HG03432 (cell line): ENCODE data around the gene MAB21L3.
A peak's percentile ranks its signal among the peaks of the same experiment; 100 is the strongest.

Experiments
- ATAC-seq: cut with Tn5 transposase; IDR thresholded peaks from one replicate; pipeline ENCODE4 v1.9.1; 2021; ENCODE audit warnings: mild to moderate bottlenecking, moderate library complexity; ENCODE audit not compliant: unreplicated experiment

Gene MAB21L3

GRCh38 chr1:116164150-116164549, 53.0 kb downstream of the MAB21L3 start:
- no peak for ATAC-seq

DNA sequence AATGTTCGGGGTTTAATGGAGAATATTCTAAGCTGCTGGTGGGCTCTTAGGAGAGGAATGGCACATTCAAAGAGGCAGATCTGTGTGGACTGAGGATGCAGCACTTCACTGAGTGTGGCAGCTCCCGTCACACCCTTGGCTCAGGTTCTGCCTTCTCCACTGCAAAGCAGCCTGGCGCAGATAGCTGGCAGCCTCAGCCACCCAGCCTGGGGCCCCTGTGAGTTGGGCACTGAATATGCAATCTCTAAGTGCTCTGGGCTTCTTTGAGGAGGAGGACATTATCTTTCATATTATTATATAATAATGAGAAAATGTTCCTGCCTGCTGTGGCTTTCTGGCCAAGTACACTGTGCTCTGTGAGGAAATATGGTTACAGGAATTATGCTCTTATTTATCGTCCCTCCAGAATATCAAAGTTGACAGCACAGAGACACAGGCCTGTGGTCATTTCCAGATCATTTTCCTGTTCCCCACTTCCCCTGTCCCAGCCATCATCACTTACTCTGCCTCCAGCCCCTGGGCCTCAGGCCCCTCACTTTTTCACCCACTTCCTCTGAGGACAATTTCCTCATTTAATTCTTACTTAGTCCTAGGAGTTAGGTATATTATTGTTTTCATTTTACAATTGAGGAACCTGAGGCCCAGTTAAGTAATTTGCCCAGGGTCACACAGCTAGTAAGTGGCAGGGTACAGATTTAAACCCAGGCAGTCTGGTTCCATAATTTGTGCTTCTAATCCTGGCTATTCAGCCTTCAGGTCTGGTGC, 53.6 kb downstream of the MAB21L3 start:
- no peak for ATAC-seq

DNA sequence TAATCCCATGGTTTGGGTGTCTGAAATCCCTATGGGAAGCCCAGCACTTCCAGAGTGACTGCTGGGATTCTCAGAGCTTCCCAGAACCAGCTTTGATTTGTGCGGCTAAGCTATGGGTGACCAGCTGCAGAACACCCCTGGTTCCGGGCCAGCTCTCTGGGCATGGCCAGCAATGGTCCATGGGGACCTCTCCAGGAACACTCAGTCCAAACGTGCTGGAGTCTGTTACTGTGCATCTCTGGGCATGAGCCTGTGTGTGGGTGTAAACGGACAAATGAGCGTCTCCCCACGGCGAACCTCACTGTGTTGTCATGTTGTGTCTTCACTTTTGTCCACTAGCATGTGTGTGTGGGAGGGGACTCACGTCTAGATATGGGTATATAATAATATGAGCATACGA, 54.4 kb downstream of the MAB21L3 start:
- ATAC-seq: no peak

DNA sequence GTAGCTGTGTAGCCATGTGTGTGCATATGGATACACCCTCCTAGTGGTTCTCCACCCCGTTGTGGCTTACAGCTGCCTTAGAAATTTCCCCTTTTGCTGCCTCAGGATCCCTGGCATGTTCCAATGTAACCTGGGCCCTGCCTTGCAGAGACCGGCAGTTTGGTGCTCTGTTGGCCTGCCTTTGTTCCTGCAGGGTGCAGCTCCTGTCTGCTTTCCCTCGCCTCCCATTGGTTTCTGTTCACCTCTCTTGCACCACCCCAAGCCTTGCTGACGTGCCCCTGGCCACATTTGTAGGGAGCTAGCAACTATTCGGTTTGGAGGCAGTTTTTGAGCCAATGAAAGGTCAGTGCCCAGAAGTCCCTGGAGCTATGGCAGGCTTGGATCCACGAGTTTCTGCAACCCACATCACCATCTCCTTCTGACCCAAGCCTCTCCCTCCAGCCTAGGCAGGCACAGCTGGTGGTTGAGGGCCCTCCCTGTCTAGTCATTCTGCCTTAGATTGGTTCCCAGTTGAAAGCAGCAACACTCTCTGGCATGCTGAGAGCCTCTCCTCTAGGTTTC, 54.9 kb downstream of the MAB21L3 start:
- ATAC-seq: no peak

DNA sequence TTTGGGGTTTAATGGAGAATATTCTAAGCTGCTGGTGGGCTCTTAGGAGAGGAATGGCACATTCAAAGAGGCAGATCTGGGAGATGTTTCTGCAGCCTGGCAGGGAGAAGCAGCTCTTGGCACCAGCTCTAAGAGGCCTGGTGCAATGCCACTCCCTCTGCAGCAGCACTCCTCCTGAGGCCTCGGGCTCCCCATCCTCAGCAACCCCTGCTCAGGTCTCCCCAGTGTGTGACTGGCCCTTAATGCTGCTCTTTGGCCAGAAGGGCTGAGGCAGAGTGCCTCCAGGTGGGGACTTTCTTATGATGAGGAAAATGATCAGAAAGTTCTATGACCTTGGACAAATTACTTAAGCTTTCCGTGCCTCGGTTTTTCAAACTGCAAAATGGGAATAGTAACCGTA, 55.5 kb downstream of the MAB21L3 start:
- no peak for ATAC-seq

- ATAC-seq: no peak
These were observed 56.6 kb downstream of the MAB21L3 start for GRCh38 chr1:116167625-116168276.

- peak; percentile 94 for ATAC-seq
These were observed 57.3 kb downstream of the MAB21L3 start for GRCh38 chr1:116168277-116169032.

GRCh38 chr1:116169898-116170297, 58.7 kb downstream of the MAB21L3 start:
- no peak for ATAC-seq

DNA sequence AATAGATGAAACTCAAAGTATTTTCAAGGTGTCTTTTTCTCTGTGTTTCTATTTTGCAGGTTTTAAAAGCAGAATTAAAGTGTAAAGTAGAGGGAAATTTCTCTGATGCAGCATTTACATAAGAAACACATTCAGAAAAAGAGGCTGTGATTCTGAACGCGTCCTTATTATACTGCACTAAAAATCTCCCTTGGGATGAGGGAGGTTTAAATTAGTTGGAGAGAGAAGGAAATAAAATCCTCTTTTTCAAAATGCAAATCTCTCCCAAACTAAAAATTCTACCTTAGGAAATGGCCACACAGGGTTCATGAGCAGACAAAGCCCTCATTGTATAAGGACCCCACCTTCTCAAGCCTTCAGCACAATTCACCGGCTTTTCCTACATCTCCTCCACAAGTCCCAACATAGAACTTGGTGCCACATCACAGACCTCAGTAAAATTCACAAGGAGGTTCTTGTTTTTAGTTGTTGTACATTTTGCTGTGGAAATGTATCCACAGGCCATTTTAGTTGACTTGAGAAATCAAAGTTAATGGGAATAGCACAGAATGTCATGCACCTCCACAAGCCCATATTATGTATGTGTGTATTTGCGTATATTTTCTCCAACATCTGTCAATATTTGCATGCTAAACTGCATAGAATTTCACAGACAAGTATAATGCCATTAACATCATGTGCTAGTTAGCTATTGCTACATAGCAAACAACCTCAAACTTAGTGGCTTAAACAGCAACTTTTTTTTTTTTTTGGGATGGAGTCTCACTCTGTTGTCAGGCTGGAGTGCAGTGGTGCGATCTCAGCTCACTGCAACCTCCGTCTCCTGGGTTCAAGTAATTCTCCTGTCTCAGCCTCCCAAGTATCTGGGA, 59.8 kb downstream of the MAB21L3 start:
- ATAC-seq: no peak

DNA sequence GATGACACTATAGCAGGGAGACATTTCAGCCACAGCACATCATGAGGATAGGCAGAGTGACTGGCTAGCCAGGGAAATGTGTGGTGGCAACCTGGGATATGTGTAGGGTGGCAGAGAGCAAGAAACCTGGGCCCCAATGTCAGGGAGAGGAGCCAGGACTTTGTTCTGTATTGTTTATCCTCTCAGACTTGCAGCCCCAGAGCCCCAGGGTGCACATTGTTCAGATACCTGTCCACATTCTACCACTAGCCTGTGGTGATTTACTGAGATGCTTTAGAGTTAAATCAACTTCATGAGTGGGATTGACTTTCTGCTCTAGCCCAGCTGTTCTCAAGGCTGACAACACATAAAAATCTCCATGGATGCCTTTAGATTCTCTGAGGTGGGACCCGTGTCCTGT, 61.5 kb downstream of the MAB21L3 start:
- no peak for ATAC-seq

GRCh38 chr1:116175611-116176010, 64.4 kb downstream of the MAB21L3 start:
- ATAC-seq: no peak

GRCh38 chr1:116176306-116176789, 65.1 kb downstream of the MAB21L3 start:
- ATAC-seq: no peak

DNA sequence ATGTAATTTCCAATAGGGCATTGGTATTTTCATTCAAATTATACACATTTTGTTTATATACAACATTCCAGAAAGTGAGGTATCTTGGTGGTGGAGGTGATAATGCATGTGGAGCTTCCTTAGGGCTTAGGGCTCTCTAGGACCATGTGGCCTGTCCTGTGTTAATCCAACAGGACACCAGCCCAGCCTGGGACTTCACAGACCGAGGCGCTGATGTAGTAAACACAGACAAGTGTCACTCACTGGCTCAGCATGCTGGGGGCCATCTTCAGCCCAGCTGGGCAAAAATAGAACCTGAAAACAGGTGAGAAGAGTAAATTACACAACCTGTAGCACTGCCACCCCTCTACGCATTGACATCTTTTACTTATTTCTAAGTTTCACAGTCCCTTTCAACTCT, 66.7 kb downstream of the MAB21L3 start:
- no peak for ATAC-seq

DNA sequence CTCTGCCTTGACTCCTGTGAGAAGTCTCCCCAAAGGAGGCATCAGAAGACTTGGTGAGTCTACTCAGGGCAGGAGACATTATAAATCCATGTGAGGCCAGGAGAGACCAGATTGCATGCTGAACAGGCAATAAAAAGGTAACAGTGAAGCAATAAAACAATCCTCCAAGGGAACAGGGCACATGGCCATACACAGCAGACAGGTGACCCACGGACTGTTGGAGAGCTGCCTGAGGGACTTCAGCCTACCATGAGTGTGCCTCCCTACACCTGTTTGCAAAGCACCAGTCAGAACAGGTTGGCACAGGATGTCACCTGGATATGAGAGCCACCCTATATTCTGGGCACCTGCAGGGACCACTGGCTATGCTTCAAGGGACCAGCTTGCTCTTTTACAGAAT, 67.6 kb downstream of the MAB21L3 start:
- ATAC-seq: no peak

GRCh38 chr1:116179419-116179818, 68.2 kb downstream of the MAB21L3 start:
- ATAC-seq: no peak

DNA sequence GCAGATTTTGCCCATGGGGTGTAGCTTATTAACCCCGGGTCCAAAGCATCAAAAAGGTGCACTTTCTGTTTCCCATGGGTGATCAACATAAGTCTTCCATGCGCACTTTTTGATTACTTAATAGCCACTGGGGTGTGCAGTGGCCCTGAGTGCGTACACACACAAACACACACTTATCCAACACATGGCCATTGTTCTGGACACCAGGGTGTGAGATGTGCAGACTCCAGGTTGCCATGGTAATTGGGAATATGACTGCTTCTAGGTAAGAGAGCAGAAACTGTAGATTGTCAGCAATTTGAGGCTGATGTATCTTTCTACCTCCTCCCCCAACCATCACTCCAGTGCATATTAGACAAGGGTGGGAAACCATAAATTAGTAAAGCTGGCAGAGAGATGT, 68.8 kb downstream of the MAB21L3 start:
- ATAC-seq: no peak

DNA sequence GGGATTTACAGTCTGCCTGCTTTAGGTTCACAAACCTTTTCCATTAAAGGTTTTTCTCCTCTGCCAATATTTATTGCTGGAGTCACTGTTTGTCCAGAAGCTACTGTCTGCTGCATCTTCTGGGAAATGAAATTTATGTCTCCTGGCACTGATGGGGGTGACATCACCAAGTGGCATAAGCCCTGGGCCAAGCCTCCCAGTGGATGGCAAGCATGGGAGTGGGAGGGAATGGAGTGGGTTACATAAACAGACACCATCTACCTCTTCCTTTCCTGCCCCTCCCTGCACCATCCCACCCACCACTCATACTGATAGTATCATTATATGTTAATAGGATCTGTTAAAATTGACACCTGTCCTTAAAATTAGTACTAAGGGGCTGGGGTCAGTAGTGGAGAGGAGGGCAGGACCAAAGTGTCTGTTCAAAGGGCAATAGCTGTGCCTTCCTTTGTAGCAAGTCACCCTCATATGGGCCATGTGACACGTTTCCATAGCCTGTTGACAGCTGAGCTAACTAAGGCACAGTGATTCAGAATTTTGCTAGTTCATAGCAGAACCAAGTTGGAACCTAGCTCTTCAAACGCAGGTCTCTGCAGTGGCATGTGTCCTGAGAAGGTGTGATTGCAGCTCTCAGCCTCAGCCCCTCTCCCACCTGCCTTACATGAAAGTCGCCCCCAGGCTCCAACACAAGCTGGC, 71.0 kb downstream of the MAB21L3 start:
- ATAC-seq: no peak
